ENCODE measurements around the gene TDRD9. TPM values are rescaled to one million over a fixed set of nuclear protein-coding genes. Genes with fewer than 3 reads are reported as not detected.
A peak's percentile ranks its signal among the peaks of the same experiment; 100 is the strongest.

TDRD9 gene
- total and polyA plus RNA-seq, 2 experiments from 2014 or later = not detected

GRCh38 chr14:104075530-104076151, 147.4 kb downstream of the TDRD9 start:
- H3K36me3 ChIP-seq (ENCODE audit: low read depth) = no peaks in the 10 kb centered on the region

GRCh38 chr14:104076743-104077142, 148.5 kb downstream of the TDRD9 start:
- DNase-seq = no peak
- H3F3A ChIP-seq (ENCODE audit: insufficient read depth) = no peaks in the 10 kb centered on the region
- no peaks in the 10 kb centered on the region for H3K9me2 ChIP-seq (ENCODE audit: insufficient read depth)
- no peak overlapping the region for H3K4me3 ChIP-seq
- H4K20me1 ChIP-seq (ENCODE audit: insufficient read depth) = no peaks in the 10 kb centered on the region
- H3K27me3 ChIP-seq (replicated peaks; ENCODE audit: insufficient read depth) = peaks cover 8% of the 10 kb centered on the region
- H3K4me1 ChIP-seq (ENCODE audit: insufficient read depth) = no peaks in the 10 kb centered on the region
- no peak overlapping the region for H2AFZ ChIP-seq
- H3K9ac ChIP-seq = no peak overlapping the region
- H3K9me3 ChIP-seq (ENCODE audit: low read depth) = no peaks in the 10 kb centered on the region
- H3K79me2 ChIP-seq (ENCODE audit: insufficient read depth) = no peaks in the 10 kb centered on the region
- no peaks in the 10 kb centered on the region for H3K36me3 ChIP-seq (ENCODE audit: low read depth)
- in situ Hi-C loops (cut with MboI) = no loop called here
- no peak overlapping the region for H3K27ac ChIP-seq
- WGBS, 2 experiments (ENCODE audit: low coverage in 1 of 2, low lambda C conversion rate in 2 of 2, missing lambda C conversion rate in 2 of 2) = 16 to 24% methylated on average over 5 of the region's 5 CpGs
- H3K4me2 ChIP-seq (ENCODE audit: unreplicated experiment) = no peak overlapping the region
- no peak for TF ChIP-seq EZH2phosphoT487 (IDR thresholded peaks at IDR 0.05; ENCODE audit: insufficient read depth, low read depth)
- TF ChIP-seq EZH2 (IDR thresholded peaks at IDR 0.05; ENCODE audit: insufficient read depth, poor library complexity, severe bottlenecking) = no peak

More at GRCh38 chr14:104075530-104076151, 147.4 kb downstream of the TDRD9 start:
- Histone ChIP-seq H3K4me3 (no peak overlapping the region), H3K79me2 (ENCODE audit: insufficient read depth) (no peaks in the 10 kb centered on the region), H3K4me2 (ENCODE audit: unreplicated experiment) (no peak overlapping the region), H3K4me1 (ENCODE audit: insufficient read depth) (no peaks in the 10 kb centered on the region), H3K27ac (no peak overlapping the region), H4K20me1 (ENCODE audit: insufficient read depth) (no peaks in the 10 kb centered on the region), H3K9me3 (ENCODE audit: low read depth) (no peaks in the 10 kb centered on the region), H3K27me3 (replicated peaks; ENCODE audit: insufficient read depth) (peaks cover 8% of the 10 kb centered on the region), H2AFZ (no peak overlapping the region), H3K9ac (no peak overlapping the region), H3K9me2 (ENCODE audit: insufficient read depth) (no peaks in the 10 kb centered on the region), H3F3A (ENCODE audit: insufficient read depth) (no peaks in the 10 kb centered on the region)
- in situ Hi-C loops (cut with MboI) = no loop called here
- DNase-seq = peak; percentile 34
- no peak for TF ChIP-seq EZH2 (IDR thresholded peaks at IDR 0.05; ENCODE audit: insufficient read depth, poor library complexity, severe bottlenecking)
- no peak for TF ChIP-seq EZH2phosphoT487 (IDR thresholded peaks at IDR 0.05; ENCODE audit: insufficient read depth, low read depth)
- WGBS, 2 experiments (ENCODE audit: low coverage in 1 of 2, low lambda C conversion rate in 2 of 2, missing lambda C conversion rate in 2 of 2) = 9 to 14% methylated on average over 6 of the region's 6 CpGs

- 1 to 2% methylated on average over 7 of the region's 7 CpGs for WGBS, 2 experiments (ENCODE audit: low coverage in 1 of 2, low lambda C conversion rate in 2 of 2, missing lambda C conversion rate in 2 of 2)
- DNase-seq = peak; percentile 89
- Histone ChIP-seq H3K9ac (no peak overlapping the region), H3K4me1 (ENCODE audit: insufficient read depth) (no peaks in the 10 kb centered on the region), H3K36me3 (ENCODE audit: low read depth) (no peaks in the 10 kb centered on the region), H3K4me2 (ENCODE audit: unreplicated experiment) (no peak overlapping the region), H2AFZ (no peak overlapping the region), H3K9me3 (ENCODE audit: low read depth) (no peaks in the 10 kb centered on the region), H3F3A (ENCODE audit: insufficient read depth) (no peaks in the 10 kb centered on the region), H3K9me2 (ENCODE audit: insufficient read depth) (no peaks in the 10 kb centered on the region), H3K79me2 (ENCODE audit: insufficient read depth) (no peaks in the 10 kb centered on the region), H3K4me3 (no peak overlapping the region), H3K27me3 (replicated peaks; ENCODE audit: insufficient read depth) (peaks cover 8% of the 10 kb centered on the region), H4K20me1 (ENCODE audit: insufficient read depth) (no peaks in the 10 kb centered on the region), H3K27ac (no peak overlapping the region)
- TF ChIP-seq EZH2 (IDR thresholded peaks at IDR 0.05; ENCODE audit: insufficient read depth, poor library complexity, severe bottlenecking) (no peak), EZH2phosphoT487 (IDR thresholded peaks at IDR 0.05; ENCODE audit: insufficient read depth, low read depth) (no peak)
- in situ Hi-C loops (cut with MboI) = no loop called here
Observed at GRCh38 chr14:104078031-104078455, 149.8 kb downstream of the TDRD9 start.

- no peak overlapping the region for H2AFZ ChIP-seq
- in situ Hi-C loops (cut with MboI) = no loop called here
- H3K79me2 ChIP-seq (ENCODE audit: insufficient read depth) = no peaks in the 10 kb centered on the region
- H3K4me3 ChIP-seq = no peak overlapping the region
- no peaks in the 10 kb centered on the region for H3F3A ChIP-seq (ENCODE audit: insufficient read depth)
- H3K27me3 ChIP-seq (replicated peaks; ENCODE audit: insufficient read depth) = peaks cover 8% of the 10 kb centered on the region; the same call in 1 of the 2 replicates
- no peaks in the 10 kb centered on the region for H4K20me1 ChIP-seq (ENCODE audit: insufficient read depth)
- H3K36me3 ChIP-seq (ENCODE audit: low read depth) = no peaks in the 10 kb centered on the region
- TF ChIP-seq EZH2 (IDR thresholded peaks at IDR 0.05; ENCODE audit: insufficient read depth, poor library complexity, severe bottlenecking) (no peak), EZH2phosphoT487 (IDR thresholded peaks at IDR 0.05; ENCODE audit: insufficient read depth, low read depth) (no peak)
- no peaks in the 10 kb centered on the region for H3K4me1 ChIP-seq (ENCODE audit: insufficient read depth)
- H3K9me2 ChIP-seq (ENCODE audit: insufficient read depth) = no peaks in the 10 kb centered on the region
- H3K27ac ChIP-seq = no peak overlapping the region
- H3K4me2 ChIP-seq (ENCODE audit: unreplicated experiment) = no peak overlapping the region
- no peak overlapping the region for H3K9ac ChIP-seq
- DNase-seq = no peak
- no peaks in the 10 kb centered on the region for H3K9me3 ChIP-seq (ENCODE audit: low read depth)
- WGBS, 2 experiments (ENCODE audit: low coverage in 1 of 2, low lambda C conversion rate in 2 of 2, missing lambda C conversion rate in 2 of 2) = 66 to 67% methylated on average over 23 of the region's 23 CpGs
Observed at GRCh38 chr14:104080376-104081260, 152.4 kb downstream of the TDRD9 start.
